ENCODE data around the gene ZNHIT3. TPM values are rescaled to one million over a fixed set of nuclear protein-coding genes. Genes with fewer than 3 reads are reported as not detected.

The ZNHIT3 gene
- total RNA-seq, 1 experiment from 2014 or later = 61.9 TPM

DNA sequence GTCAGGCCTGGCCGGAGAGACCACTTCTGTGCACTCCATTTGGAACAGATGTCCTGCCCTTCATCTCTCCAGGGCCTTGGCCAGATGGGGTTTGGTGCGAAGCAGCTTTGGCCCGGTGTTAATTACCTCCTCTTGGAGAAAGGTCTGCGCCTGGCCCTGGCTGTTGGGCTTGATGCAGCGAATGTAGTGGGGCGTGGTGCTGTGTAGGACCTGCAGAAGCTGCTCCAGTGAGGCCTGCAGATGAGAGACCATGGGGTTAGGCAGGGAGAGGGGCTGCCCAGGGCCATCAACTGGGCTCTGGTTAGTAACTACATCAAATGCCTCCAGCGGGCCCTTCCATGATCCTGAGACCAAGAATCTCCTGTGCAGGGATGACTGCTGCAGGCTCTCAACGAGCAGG, 18.7 kb downstream of the ZNHIT3 start:
- H3K4me3 Mint-ChIP-seq (ENCODE audit: unreplicated experiment) = no peak overlapping the region
- CTCF ChIA-PET = no interaction called here
- POLR2A ChIA-PET = no interaction called here
- Histone ChIP-seq H3K27me3 (replicated peaks; ENCODE audit: control insufficient read depth, insufficient read depth, low read length) (no peaks in the 10 kb centered on the region), H3K4me1 (no peaks in the 10 kb centered on the region), H3K4me3 (ENCODE audit: low read depth, low read length) (no peak overlapping the region), H3K36me3 (ENCODE audit: control insufficient read depth, insufficient read depth, low read length) (peaks cover 5% of the 10 kb centered on the region), H3K9me3 (no peaks in the 10 kb centered on the region)
- H3K27ac Mint-ChIP-seq (ENCODE audit: unreplicated experiment) = no peak overlapping the region
- TF ChIP-seq, protein P1, sequence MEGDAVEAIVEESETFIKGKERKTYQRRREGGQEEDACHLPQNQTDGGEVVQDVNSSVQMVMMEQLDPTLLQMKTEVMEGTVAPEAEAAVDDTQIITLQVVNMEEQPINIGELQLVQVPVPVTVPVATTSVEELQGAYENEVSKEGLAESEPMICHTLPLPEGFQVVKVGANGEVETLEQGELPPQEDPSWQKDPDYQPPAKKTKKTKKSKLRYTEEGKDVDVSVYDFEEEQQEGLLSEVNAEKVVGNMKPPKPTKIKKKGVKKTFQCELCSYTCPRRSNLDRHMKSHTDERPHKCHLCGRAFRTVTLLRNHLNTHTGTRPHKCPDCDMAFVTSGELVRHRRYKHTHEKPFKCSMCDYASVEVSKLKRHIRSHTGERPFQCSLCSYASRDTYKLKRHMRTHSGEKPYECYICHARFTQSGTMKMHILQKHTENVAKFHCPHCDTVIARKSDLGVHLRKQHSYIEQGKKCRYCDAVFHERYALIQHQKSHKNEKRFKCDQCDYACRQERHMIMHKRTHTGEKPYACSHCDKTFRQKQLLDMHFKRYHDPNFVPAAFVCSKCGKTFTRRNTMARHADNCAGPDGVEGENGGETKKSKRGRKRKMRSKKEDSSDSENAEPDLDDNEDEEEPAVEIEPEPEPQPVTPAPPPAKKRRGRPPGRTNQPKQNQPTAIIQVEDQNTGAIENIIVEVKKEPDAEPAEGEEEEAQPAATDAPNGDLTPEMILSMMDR (IDR thresholded peaks at IDR 0.05; ENCODE audit: insufficient read depth in 1 of 2, low read depth in 1 of 2, low read length in 1 of 2, severe bottlenecking in 1 of 2, unreplicated experiment in 1 of 2) = no peak
- no TSS peak for BruUV-seq (replicated peaks)
- intact Hi-C loops (cut with micrococcal nuclease; ENCODE audit: unreplicated experiment) = no loop called here
- no peaks in the 10 kb centered on the region for H3K27me3 Mint-ChIP-seq (ENCODE audit: insufficient read depth, unreplicated experiment)
- H3K9me3 Mint-ChIP-seq (ENCODE audit: unreplicated experiment) = no peaks in the 10 kb centered on the region
- DNase-seq = no peak
- peaks cover 56% of the 10 kb centered on the region for H3K36me3 Mint-ChIP-seq (ENCODE audit: insufficient read depth, unreplicated experiment)
- H3K4me1 Mint-ChIP-seq (ENCODE audit: low read depth, unreplicated experiment) = no peaks in the 10 kb centered on the region

DNA sequence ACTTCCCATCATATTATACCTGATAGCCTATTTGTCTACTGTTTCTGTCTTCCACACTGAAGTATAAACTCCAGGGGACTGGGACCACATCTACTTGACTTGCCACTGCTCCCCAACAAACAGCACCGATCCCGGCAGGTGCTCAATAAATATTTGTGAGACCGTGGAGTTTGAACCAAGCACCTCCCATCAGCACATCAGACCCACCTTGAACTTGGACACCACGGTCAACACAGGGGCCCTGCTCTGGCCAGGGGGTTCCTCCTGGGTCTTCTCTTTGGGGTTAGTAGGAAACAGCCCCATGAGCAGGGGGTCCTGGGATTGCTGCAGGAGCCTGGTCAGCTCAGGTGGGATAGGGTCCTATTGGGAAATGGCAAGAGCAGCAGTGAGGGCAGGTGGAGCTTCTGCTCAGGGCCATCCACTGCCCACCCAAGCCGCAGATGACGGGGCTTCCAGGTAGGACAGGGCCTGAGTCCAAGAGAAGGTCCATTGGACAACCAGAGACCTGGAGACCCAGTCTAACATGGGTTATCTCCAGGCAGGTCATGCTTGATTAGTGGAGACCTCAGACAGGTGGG, 19.9 kb downstream of the ZNHIT3 start:
- ChIA-PET POLR2A (no interaction called here), CTCF (no interaction called here)
- H3K4me1 ChIP-seq = no peaks in the 10 kb centered on the region
- Mint-ChIP-seq H3K36me3 (ENCODE audit: insufficient read depth, unreplicated experiment) (peaks cover 62% of the 10 kb centered on the region), H3K27me3 (ENCODE audit: insufficient read depth, unreplicated experiment) (no peaks in the 10 kb centered on the region), H3K4me1 (ENCODE audit: low read depth, unreplicated experiment) (no peaks in the 10 kb centered on the region), H3K27ac (ENCODE audit: unreplicated experiment) (no peak overlapping the region), H3K4me3 (ENCODE audit: unreplicated experiment) (no peak overlapping the region), H3K9me3 (ENCODE audit: unreplicated experiment) (no peaks in the 10 kb centered on the region)
- H3K27me3 ChIP-seq (replicated peaks; ENCODE audit: control insufficient read depth, insufficient read depth, low read length) = no peaks in the 10 kb centered on the region
- TF ChIP-seq, protein P1 (IDR thresholded peaks at IDR 0.05; ENCODE audit: insufficient read depth in 1 of 2, low read depth in 1 of 2, low read length in 1 of 2, severe bottlenecking in 1 of 2, unreplicated experiment in 1 of 2) = no peak
- H3K9me3 ChIP-seq = no peaks in the 10 kb centered on the region
- no TSS peak for BruUV-seq (replicated peaks)
- peaks cover 3% of the 10 kb centered on the region for H3K36me3 ChIP-seq (ENCODE audit: control insufficient read depth, insufficient read depth, low read length)
- H3K4me3 ChIP-seq (ENCODE audit: low read depth, low read length) = no peak overlapping the region
- intact Hi-C loops (cut with micrococcal nuclease; ENCODE audit: unreplicated experiment) = no loop called here
- no peak for DNase-seq

GRCh38 chr17:36506831-36507230, 20.4 kb downstream of the ZNHIT3 start:
- Mint-ChIP-seq H3K4me3 (ENCODE audit: unreplicated experiment) (no peak overlapping the region), H3K4me1 (ENCODE audit: low read depth, unreplicated experiment) (no peaks in the 10 kb centered on the region), H3K27me3 (ENCODE audit: insufficient read depth, unreplicated experiment) (no peaks in the 10 kb centered on the region), H3K27ac (ENCODE audit: unreplicated experiment) (no peak overlapping the region), H3K9me3 (ENCODE audit: unreplicated experiment) (no peaks in the 10 kb centered on the region), H3K36me3 (ENCODE audit: insufficient read depth, unreplicated experiment) (peaks cover 67% of the 10 kb centered on the region)
- ChIA-PET POLR2A (no interaction called here), CTCF (no interaction called here)
- peaks cover 3% of the 10 kb centered on the region for H3K36me3 ChIP-seq (ENCODE audit: control insufficient read depth, insufficient read depth, low read length)
- no peaks in the 10 kb centered on the region for H3K27me3 ChIP-seq (replicated peaks; ENCODE audit: control insufficient read depth, insufficient read depth, low read length)
- H3K4me3 ChIP-seq (ENCODE audit: low read depth, low read length) = no peak overlapping the region
- H3K4me1 ChIP-seq = no peaks in the 10 kb centered on the region
- intact Hi-C loops (cut with micrococcal nuclease; ENCODE audit: unreplicated experiment) = no loop called here
- peak in 1 of 2 experiments; percentile 34 for DNase-seq
- TF ChIP-seq, protein P1 (IDR thresholded peaks at IDR 0.05; ENCODE audit: insufficient read depth in 1 of 2, low read depth in 1 of 2, low read length in 1 of 2, severe bottlenecking in 1 of 2, unreplicated experiment in 1 of 2) = no peak
- BruUV-seq (replicated peaks) = no TSS peak
- no peaks in the 10 kb centered on the region for H3K9me3 ChIP-seq

Data from Caco-2 (cell line).